SU-DHL-6 (cell line): Measurements from ENCODE around the gene SH3PXD2A.

Experiments
- H2AFZ ChIP-seq: fragments of 200-600 bp; sonication (generic); 2 replicates; pipeline ENCODE4 v1.6.1; 2014; ENCODE audit warnings: low read depth, mild to moderate bottlenecking, moderate library complexity, mixed read lengths, antibody characterized with exemption, low read length; ENCODE audit not compliant: severe bottlenecking
- H3F3A ChIP-seq: fragments of 200-600 bp; shearing (Covaris generic); 2 replicates; pipeline ENCODE4 v1.6.0; 2016; ENCODE audit warnings: antibody characterized with exemption, mild to moderate bottlenecking; ENCODE audit not compliant: insufficient read depth
- H3K27ac ChIP-seq: fragments of 200-600 bp; sonication (generic); 2 replicates; pipeline ENCODE4 v1.5.1; 2016; ENCODE audit warnings: low read depth, mild to moderate bottlenecking, low read length, moderate library complexity, mixed read lengths
- H3K27me3 ChIP-seq: fragments of 200-600 bp; sonication (generic), shearing (Covaris generic); 2 replicates; pipeline ENCODE4 v1.6.0; 2014; ENCODE audit warnings: mild to moderate bottlenecking, low read length
- H3K36me3 ChIP-seq: fragments of 200-600 bp; sonication (generic); 2 replicates; pipeline ENCODE4 v1.6.1; 2014; ENCODE audit warnings: mild to moderate bottlenecking, low read length, mixed read lengths
- H3K4me2 ChIP-seq: fragments of 300-600, 200-600 bp; shearing (Covaris generic), sonication (generic); 2 replicates; pipeline ENCODE4 v1.6.0; 2014; ENCODE audit warnings: low read length, low read depth, mild to moderate bottlenecking; ENCODE audit not compliant: poor library complexity, severe bottlenecking
- H3K4me3 ChIP-seq: fragments of 200-600 bp; sonication (generic); 2 replicates; pipeline ENCODE4 v1.5.1; 2014; ENCODE audit warnings: antibody characterized with exemption, low read length, mild to moderate bottlenecking, mixed read lengths; ENCODE audit not compliant: insufficient read depth, poor library complexity, severe bottlenecking
- H3K79me2 ChIP-seq: fragments of 200-600 bp; sonication (generic); 2 replicates; pipeline ENCODE4 v1.6.1; 2014; ENCODE audit warnings: mild to moderate bottlenecking, low read length, moderate library complexity; ENCODE audit not compliant: insufficient read depth
- H3K9ac ChIP-seq: fragments of 200-600 bp; sonication (generic); 2 replicates; pipeline ENCODE4 v1.7.0; 2014; ENCODE audit warnings: mild to moderate bottlenecking, low read length
- H3K9me2 ChIP-seq: fragments of 200-600 bp; sonication (generic); replicated peaks from 2 replicates; pipeline ENCODE4 v1.6.1; 2014; ENCODE audit warnings: low read length; ENCODE audit not compliant: insufficient read depth
- H3K9me3 ChIP-seq: fragments of 200-600 bp; sonication (generic); 2 replicates; pipeline ENCODE4 v1.6.1; 2014; ENCODE audit warnings: low read length, mixed read lengths; ENCODE audit not compliant: insufficient read depth
- H4K20me1 ChIP-seq: fragments of 200-600 bp; sonication (generic); 2 replicates; pipeline ENCODE4 v1.6.1; 2014; ENCODE audit warnings: low read depth, mild to moderate bottlenecking, antibody characterized with exemption, low read length, moderate library complexity, mixed read lengths
- CTCF ChIP-seq: fragments of 200-600 bp; sonication (generic); IDR thresholded peaks from one replicate; pipeline ENCODE4 v1.5.1; 2017; ENCODE audit warnings: antibody characterized with exemption, mild to moderate bottlenecking, low read length, moderate library complexity; ENCODE audit not compliant: insufficient read depth, poor library complexity, severe bottlenecking
- EZH2phosphoT487 ChIP-seq: fragments of 200-600 bp; sonication (generic), shearing (Covaris generic); conservative IDR thresholded peaks from 2 replicates; pipeline ENCODE4 v1.6.1; 2018; ENCODE audit warnings: mild to moderate bottlenecking, antibody characterized with exemption, low read length, moderate library complexity, mixed read lengths

Gene SH3PXD2A

GRCh38 chr10:103719036-103719435 lies 136.3 kb downstream of the SH3PXD2A start:
- Histone ChIP-seq H3K9me3 (no peaks in the 10 kb centered on the region), H3K79me2 (no peaks in the 10 kb centered on the region), H3K36me3 (no peaks in the 10 kb centered on the region), H3K9ac (no peak overlapping the region), H3K9me2 (no peaks in the 10 kb centered on the region), H3K4me2 (no peak overlapping the region), H2AFZ (no peak overlapping the region), H3K4me3 (no peak overlapping the region), H3F3A (no peaks in the 10 kb centered on the region), H3K27me3 (no peaks in the 10 kb centered on the region), H3K27ac (no peak overlapping the region), H4K20me1 (no peaks in the 10 kb centered on the region)
- TF ChIP-seq EZH2phosphoT487 (no peak), CTCF (no peak)

- no peaks in the 10 kb centered on the region for H3K79me2 ChIP-seq
- no peak for TF ChIP-seq EZH2phosphoT487
- no peak for TF ChIP-seq CTCF
- no peaks in the 10 kb centered on the region for H3K27me3 ChIP-seq
- H4K20me1 ChIP-seq = no peaks in the 10 kb centered on the region
- H3K9me2 ChIP-seq = no peaks in the 10 kb centered on the region
- no peak overlapping the region for H3K27ac ChIP-seq
- H3K4me3 ChIP-seq = no peak overlapping the region
- H3K9me3 ChIP-seq = no peaks in the 10 kb centered on the region
- no peaks in the 10 kb centered on the region for H3F3A ChIP-seq
- no peak overlapping the region for H2AFZ ChIP-seq
- no peaks in the 10 kb centered on the region for H3K36me3 ChIP-seq
- H3K9ac ChIP-seq = no peak overlapping the region
- no peak overlapping the region for H3K4me2 ChIP-seq
These were observed 137.1 kb downstream of the SH3PXD2A start for GRCh38 chr10:103718247-103718620.

GRCh38 chr10:103717341-103718246 lies 137.8 kb downstream of the SH3PXD2A start:
- H2AFZ ChIP-seq = no peak overlapping the region
- H4K20me1 ChIP-seq = no peaks in the 10 kb centered on the region
- H3K36me3 ChIP-seq = no peaks in the 10 kb centered on the region
- H3K79me2 ChIP-seq = no peaks in the 10 kb centered on the region
- no peaks in the 10 kb centered on the region for H3F3A ChIP-seq
- no peaks in the 10 kb centered on the region for H3K27me3 ChIP-seq
- no peak overlapping the region for H3K9ac ChIP-seq
- no peak overlapping the region for H3K4me2 ChIP-seq
- H3K4me3 ChIP-seq = no peak overlapping the region
- H3K9me2 ChIP-seq = no peaks in the 10 kb centered on the region
- TF ChIP-seq EZH2phosphoT487 = no peak
- TF ChIP-seq CTCF = no peak
- H3K9me3 ChIP-seq = no peaks in the 10 kb centered on the region
- H3K27ac ChIP-seq = no peak overlapping the region
